ENCODE data around the gene VCP.
A peak's percentile ranks its signal among the peaks of the same experiment; 100 is the strongest.

Gene VCP

GRCh38 chr9:35072461-35073278, at the start of gene VCP:
VCP (minus strand) TSS chr9:35072625; CDS start chr9:35072353, 272 bp downstream.
- peak; percentile 99 for DNase-seq

- peak; percentile 95 for DNase-seq
Observed at GRCh38 chr9:35116898-35117551, 44.6 kb upstream of the VCP start.

- DNase-seq = no peak
Observed at GRCh38 chr9:35116539-35116897, 44.1 kb upstream of the VCP start.

GRCh38 chr9:35115680-35116538, 43.5 kb upstream of the VCP start, which contains the start of gene ATOSB:
ATOSB (minus strand) TSS chr9:35115862; CDS start chr9:35108274, 7,588 bp downstream.
- DNase-seq = peak; percentile 99

GRCh38 chr9:35114840-35115628, 42.6 kb upstream of the VCP start:
- DNase-seq = peak; percentile 69

GRCh38 chr9:35114113-35114839, 41.9 kb upstream of the VCP start:
- peak; percentile 97 for DNase-seq

- DNase-seq = no peak
Observed at GRCh38 chr9:35112257-35113020, 40.0 kb upstream of the VCP start.

- peak; percentile 99 for DNase-seq
Observed at GRCh38 chr9:35111001-35111933, 38.8 kb upstream of the VCP start.

GRCh38 chr9:35110327-35110761, 37.9 kb upstream of the VCP start:
- peak; percentile 34 for DNase-seq

GRCh38 chr9:35108946-35109575, 36.6 kb upstream of the VCP start:
- no peak for DNase-seq

- DNase-seq = no peak
Observed at GRCh38 chr9:35108461-35108860, 36.0 kb upstream of the VCP start.

- no peak for DNase-seq
Observed at GRCh38 chr9:35107297-35108290, 35.2 kb upstream of the VCP start.

- no peak for DNase-seq
Observed at GRCh38 chr9:35106343-35106730, 33.9 kb upstream of the VCP start.

- DNase-seq = no peak
Observed at GRCh38 chr9:35105571-35106342, 33.3 kb upstream of the VCP start.

- no peak for DNase-seq
Observed at GRCh38 chr9:35105126-35105525, 32.7 kb upstream of the VCP start.

GRCh38 chr9:35104586-35104985, 32.2 kb upstream of the VCP start:
- DNase-seq = no peak

GRCh38 chr9:35103660-35104191, 31.3 kb upstream of the VCP start:
- no peak for DNase-seq

Measured in NCI-H69 (cell line).